Measurements from ENCODE around the gene COL5A3.

Gene COL5A3

GRCh38 chr19:10006752-10007323 is 3.5 kb downstream of the COL5A3 start:
- no peak for ATAC-seq (replicated peaks)
- peak overlapping the region in 1 of 2 donors; percentile 39 for H3K27ac Mint-ChIP-seq
- peak overlapping the region; percentile 63 to 74 for H3K4me3 Mint-ChIP-seq
- peaks cover 9% of the 10 kb centered on the region for H3K36me3 Mint-ChIP-seq (ENCODE audit: insufficient read depth)
- H3K4me1 Mint-ChIP-seq (ENCODE audit: low read depth in 2 of 2) = peaks cover 37 to 38% of the 10 kb centered on the region in 2 donors
- peaks cover 76 to 95% of the 10 kb centered on the region in 2 donors for H3K27me3 Mint-ChIP-seq
- no peak for DNase-seq
- peaks cover 0 to 2% of the 10 kb centered on the region in 2 donors for H3K9me3 Mint-ChIP-seq

DNA sequence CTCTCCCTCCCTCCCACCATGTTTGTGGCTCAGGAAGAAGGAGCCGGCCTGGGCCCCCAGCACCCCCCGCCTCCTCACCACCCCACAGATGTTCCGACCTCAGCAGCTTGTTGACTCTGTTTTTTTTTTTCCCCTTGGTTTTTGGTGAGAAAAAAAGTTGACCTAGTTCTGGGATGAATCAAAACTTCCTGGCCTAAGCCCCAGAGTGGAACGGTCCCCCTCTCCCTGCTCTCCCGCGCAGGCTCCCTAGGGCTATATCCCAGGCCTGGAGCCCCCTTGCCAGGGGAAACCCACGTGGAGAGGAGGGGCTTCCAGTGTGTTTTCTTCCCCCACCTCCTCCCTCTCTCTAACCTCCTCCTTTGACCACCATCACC is 4.0 kb downstream of the COL5A3 start:
- Mint-ChIP-seq H3K27ac (peak overlapping the region in 1 of 2 donors; percentile 39), H3K4me1 (ENCODE audit: low read depth in 2 of 2) (peaks cover 38 to 41% of the 10 kb centered on the region in 2 donors), H3K27me3 (peaks cover 78 to 93% of the 10 kb centered on the region in 2 donors), H3K4me3 (peak overlapping the region; percentile 63 to 74), H3K36me3 (ENCODE audit: insufficient read depth) (peaks cover 9% of the 10 kb centered on the region), H3K9me3 (peaks cover 0 to 2% of the 10 kb centered on the region in 2 donors)
- peak in 2 of 3 experiments; percentile 7 to 12 for DNase-seq
- ATAC-seq (replicated peaks) = peak; percentile 43

DNA sequence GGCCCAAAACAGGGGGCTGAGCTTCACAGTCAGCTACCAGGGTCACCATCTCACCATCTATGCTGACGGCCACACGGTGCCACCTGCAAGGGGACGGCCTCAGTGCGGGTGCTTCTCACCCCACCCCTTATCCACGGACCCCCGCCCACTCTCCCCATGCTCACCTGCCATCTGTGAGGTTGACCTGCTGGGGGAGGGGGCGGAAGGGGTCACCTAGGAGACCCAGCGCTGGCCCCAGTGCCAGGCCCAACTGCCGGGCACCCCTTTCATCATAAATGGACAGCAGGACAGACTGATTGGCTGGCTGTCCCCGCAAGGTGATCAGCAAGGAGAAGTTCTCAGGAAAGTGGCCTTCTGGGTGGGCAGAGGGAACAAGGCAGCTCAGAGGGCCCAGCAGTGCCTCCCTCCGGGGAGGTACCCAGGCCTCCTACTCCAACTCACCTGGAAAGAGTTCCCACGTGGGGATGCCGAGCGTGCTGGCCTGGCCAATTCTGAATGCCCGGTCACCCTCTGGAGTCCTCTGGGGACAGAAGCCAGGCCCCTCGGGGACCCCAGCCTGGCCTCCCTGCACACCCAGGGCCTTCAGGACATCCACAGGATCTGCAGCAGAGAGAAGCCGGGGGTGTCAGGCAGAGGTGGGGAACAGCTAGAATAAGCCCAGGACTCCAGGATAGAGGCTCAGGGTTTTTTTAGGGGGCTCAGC is 4.5 kb downstream of the COL5A3 start:
- H3K27ac Mint-ChIP-seq = peak overlapping the region in 1 of 2 donors; percentile 39
- H3K4me3 Mint-ChIP-seq = peak overlapping the region; percentile 63 to 74
- peaks cover 38 to 41% of the 10 kb centered on the region in 2 donors for H3K4me1 Mint-ChIP-seq (ENCODE audit: low read depth in 2 of 2)
- peaks cover 0 to 2% of the 10 kb centered on the region in 2 donors for H3K9me3 Mint-ChIP-seq
- ATAC-seq (replicated peaks) = no peak
- peaks cover 73 to 88% of the 10 kb centered on the region in 2 donors for H3K27me3 Mint-ChIP-seq
- DNase-seq = no peak
- H3K36me3 Mint-ChIP-seq (ENCODE audit: insufficient read depth) = peaks cover 9% of the 10 kb centered on the region

GRCh38 chr19:10004617-10005016 is 5.7 kb downstream of the COL5A3 start:
- no peak for ATAC-seq (replicated peaks)
- no peak for DNase-seq
- Mint-ChIP-seq H3K9me3 (peaks cover 0 to 2% of the 10 kb centered on the region in 2 donors), H3K27me3 (peaks cover 78 to 88% of the 10 kb centered on the region in 2 donors), H3K27ac (no peak overlapping the region), H3K36me3 (ENCODE audit: insufficient read depth) (peaks cover 19% of the 10 kb centered on the region), H3K4me1 (ENCODE audit: low read depth in 2 of 2) (peaks cover 40 to 41% of the 10 kb centered on the region in 2 donors), H3K4me3 (peak overlapping the region in 1 of 2 donors; percentile 74)

DNA sequence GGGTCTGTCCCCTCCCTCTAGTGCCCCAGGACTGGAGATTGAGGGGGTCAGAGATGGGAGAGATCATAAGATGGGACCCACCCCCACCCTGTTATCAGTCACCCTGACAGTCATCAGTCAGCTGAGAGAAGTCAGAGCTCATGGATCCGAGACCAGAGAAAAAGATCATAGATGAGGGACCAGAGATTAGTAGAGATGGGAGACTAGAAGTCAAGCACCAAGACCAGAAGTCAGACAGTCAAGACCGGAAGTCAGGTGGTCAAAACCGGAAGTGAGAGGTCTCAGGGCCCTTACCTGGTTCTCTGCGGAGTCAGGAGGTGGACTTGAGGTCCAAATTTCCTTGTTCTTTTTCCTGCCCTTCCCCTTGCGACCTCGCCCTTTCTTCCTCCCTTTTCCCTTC is 7.0 kb downstream of the COL5A3 start:
- Mint-ChIP-seq H3K27me3 (peaks cover 74 to 79% of the 10 kb centered on the region in 2 donors), H3K9me3 (no peaks in the 10 kb centered on the region), H3K4me3 (peak overlapping the region in 1 of 2 donors; percentile 74), H3K4me1 (ENCODE audit: low read depth in 2 of 2) (peaks cover 34% of the 10 kb centered on the region in 2 donors), H3K27ac (no peak overlapping the region), H3K36me3 (ENCODE audit: insufficient read depth) (peaks cover 18% of the 10 kb centered on the region)
- ATAC-seq (replicated peaks) (no peak), DNase-seq (no peak)

DNA sequence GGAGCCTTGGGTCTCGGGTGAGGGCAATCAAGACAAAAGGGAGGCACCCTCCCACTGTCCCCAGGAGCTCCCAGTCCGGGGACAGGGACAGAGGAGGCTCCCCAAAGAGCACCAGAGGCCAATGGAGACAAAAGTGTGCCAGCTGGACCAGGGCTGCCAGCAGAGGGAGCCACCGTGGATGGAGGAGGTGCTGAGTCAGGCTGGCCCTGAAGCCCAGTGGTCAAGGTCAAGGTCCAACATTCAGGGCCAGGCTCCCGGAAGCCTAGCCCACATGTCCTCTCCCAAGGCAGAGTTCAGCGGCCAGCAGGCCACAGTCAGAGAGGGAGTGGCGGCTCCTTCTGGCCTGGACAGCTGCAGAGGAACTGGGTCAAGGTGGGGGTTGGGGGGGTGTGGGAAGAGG is 8.4 kb downstream of the COL5A3 start:
- peaks cover 17% of the 10 kb centered on the region for H3K36me3 Mint-ChIP-seq (ENCODE audit: insufficient read depth)
- peaks cover 23 to 25% of the 10 kb centered on the region in 2 donors for H3K4me1 Mint-ChIP-seq (ENCODE audit: low read depth in 2 of 2)
- no peak overlapping the region for H3K27ac Mint-ChIP-seq
- peaks cover 60 to 72% of the 10 kb centered on the region in 2 donors for H3K27me3 Mint-ChIP-seq
- no peaks in the 10 kb centered on the region for H3K9me3 Mint-ChIP-seq
- ATAC-seq (replicated peaks) = no peak
- no peak overlapping the region for H3K4me3 Mint-ChIP-seq
- DNase-seq = no peak

GRCh38 chr19:10000171-10000826 is 10.0 kb downstream of the COL5A3 start:
- H3K27ac Mint-ChIP-seq = no peak overlapping the region

DNA sequence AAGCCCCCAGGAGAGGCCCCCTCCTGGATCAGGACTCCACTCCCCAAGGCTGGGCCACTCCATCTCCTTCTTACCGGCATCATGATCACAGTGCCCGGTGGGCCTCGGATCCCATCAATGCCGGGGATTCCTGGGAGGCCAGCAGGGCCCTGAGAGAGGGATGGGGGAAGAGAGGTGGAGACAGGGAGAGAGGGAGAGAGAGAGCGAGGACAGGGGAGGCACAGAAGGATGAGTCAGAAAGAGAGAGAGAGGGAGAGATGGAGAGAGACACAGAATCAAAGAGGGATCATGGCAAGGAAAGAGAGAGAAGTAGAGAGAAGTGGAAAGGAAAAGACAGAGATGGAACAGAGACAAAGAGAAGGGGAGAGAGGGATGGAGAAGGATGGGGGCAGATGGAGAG is 13.8 kb downstream of the COL5A3 start:
- DNase-seq = no peak
- peaks cover 3 to 8% of the 10 kb centered on the region in 2 donors for H3K4me1 Mint-ChIP-seq (ENCODE audit: low read depth in 2 of 2)
- H3K27ac Mint-ChIP-seq = no peak overlapping the region
- H3K36me3 Mint-ChIP-seq (ENCODE audit: insufficient read depth) = peaks cover 34% of the 10 kb centered on the region
- peaks cover 31 to 34% of the 10 kb centered on the region in 2 donors for H3K27me3 Mint-ChIP-seq
- ATAC-seq (replicated peaks) = no peak
- H3K4me3 Mint-ChIP-seq = no peak overlapping the region
- no peaks in the 10 kb centered on the region for H3K9me3 Mint-ChIP-seq

More at GRCh38 chr19:10000171-10000826, 10.0 kb downstream of the COL5A3 start:
- peaks cover 44 to 56% of the 10 kb centered on the region in 2 donors for H3K27me3 Mint-ChIP-seq
- peaks cover 8 to 16% of the 10 kb centered on the region in 2 donors for H3K4me1 Mint-ChIP-seq (ENCODE audit: low read depth in 2 of 2)
- DNase-seq = peak; percentile 48 to 57 (median 55)
- no peak overlapping the region for H3K4me3 Mint-ChIP-seq
- H3K36me3 Mint-ChIP-seq (ENCODE audit: insufficient read depth) = peaks cover 20% of the 10 kb centered on the region
- ATAC-seq (replicated peaks) = peak; percentile 45
- H3K9me3 Mint-ChIP-seq = no peaks in the 10 kb centered on the region

DNA sequence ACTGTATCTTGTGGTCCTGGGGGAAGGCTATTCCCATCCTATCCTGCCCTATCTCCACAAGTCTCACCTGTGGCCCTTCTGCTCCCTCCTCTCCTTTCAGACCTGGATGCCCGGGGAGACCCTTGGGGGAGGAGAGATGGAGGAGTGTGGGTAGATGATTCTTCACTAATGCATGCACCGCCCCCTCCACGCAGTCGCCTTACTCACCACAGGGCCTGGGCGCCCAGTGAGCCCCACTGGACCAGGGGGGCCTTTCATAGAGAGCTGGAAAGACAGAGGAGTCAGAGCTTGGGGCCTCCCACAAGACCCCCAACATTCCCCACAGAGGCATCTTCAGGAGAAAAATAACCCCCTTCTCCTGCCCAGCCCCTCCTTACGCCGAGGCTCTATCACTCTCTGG is 14.3 kb downstream of the COL5A3 start:
- Mint-ChIP-seq H3K36me3 (ENCODE audit: insufficient read depth) (peaks cover 36% of the 10 kb centered on the region), H3K27me3 (peaks cover 34 to 39% of the 10 kb centered on the region in 2 donors), H3K27ac (no peak overlapping the region), H3K9me3 (no peaks in the 10 kb centered on the region), H3K4me3 (no peak overlapping the region), H3K4me1 (ENCODE audit: low read depth in 2 of 2) (peaks cover 1 to 8% of the 10 kb centered on the region in 2 donors)
- ATAC-seq (replicated peaks) = no peak
- DNase-seq = no peak

DNA sequence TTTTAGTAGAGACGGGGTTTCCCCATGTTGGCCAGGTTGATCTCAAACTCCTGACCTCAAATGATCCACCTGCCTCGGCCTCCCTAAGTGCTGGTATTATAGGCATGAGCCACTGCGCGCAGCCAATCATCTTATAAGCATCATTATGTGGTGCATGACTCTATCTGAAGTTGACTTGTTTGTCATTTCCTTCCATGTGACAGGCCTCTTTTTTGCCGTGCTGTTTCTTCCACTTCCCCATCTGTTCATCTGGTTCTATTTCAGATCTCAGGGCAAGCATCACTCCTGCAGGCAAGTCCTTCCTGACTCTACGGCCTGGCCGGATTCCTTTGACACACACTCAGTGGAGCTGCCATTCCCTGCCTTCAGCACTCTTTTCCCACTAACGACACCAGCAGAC is 15.2 kb downstream of the COL5A3 start:
- Mint-ChIP-seq H3K4me3 (no peak overlapping the region), H3K36me3 (ENCODE audit: insufficient read depth) (peaks cover 30% of the 10 kb centered on the region)
- no peak for ATAC-seq (replicated peaks)

DNA sequence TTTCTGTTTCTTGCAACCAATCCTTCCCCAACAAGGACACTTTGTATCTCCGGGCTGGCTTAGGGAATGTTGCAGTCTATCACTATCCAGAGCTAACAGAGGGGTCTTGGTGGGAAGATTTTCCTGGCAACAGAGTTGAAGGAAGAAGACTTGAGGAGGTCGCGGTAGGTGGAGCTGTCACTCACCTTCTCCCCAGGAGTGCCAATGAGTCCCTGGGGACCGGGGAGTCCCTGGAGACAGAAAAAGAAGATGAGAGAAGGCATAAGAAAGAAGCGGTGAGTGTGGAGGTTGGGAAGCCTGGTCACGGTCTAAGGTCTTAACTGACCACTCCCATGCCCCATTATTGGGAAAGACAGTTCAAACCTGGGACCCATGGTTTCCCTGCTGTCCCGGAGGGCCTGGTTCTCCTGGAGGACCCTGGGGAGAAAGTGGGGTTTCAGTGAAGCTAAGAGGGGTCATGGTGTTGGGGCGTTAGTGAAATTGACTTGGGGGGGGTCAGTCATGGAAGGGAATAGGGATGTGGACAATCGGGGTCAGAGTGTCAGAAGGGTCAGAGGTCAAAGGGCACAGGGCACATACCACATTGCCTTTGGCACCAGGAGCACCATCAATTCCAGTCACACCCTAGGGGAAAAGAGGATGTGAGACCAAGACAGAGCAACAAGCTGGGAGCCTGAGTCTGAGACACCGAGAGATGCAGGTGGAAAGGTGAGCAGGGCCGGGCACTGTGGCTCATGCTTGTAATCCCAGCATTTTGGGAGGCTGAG is 18.7 kb downstream of the COL5A3 start:
- Mint-ChIP-seq H3K27me3 (peaks cover 22 to 32% of the 10 kb centered on the region in 2 donors), H3K4me1 (ENCODE audit: low read depth in 2 of 2) (no peaks in the 10 kb centered on the region)
- no peak for DNase-seq

More for the DNA sequence above, 15.2 kb downstream of the COL5A3 start:
- Mint-ChIP-seq H3K27ac (no peak overlapping the region), H3K27me3 (peaks cover 32 to 37% of the 10 kb centered on the region in 2 donors), H3K9me3 (no peaks in the 10 kb centered on the region), H3K4me1 (ENCODE audit: low read depth in 2 of 2) (peaks cover 0 to 3% of the 10 kb centered on the region in 2 donors)
- no peak for DNase-seq

DNA sequence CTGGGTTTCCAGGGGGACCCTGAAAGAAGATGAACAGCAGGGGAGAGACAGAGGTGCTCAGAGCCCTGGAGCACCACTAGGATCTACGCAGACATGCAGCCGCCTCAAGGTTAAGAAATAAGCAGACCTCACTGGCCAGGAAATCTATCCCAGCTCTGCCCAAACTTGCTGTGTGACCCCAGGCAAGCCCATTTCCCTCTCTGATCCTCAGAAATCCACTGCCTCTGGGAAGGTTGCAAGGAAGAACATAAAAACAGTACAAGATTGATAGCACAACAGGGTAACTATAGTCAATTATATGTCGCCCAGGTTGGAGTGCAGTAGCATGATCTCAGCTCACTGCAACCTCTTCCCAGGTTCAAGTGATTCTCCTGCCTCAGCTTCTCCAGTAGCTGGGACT is 20.8 kb downstream of the COL5A3 start:
- DNase-seq (no peak), ATAC-seq (replicated peaks) (no peak)
- Mint-ChIP-seq H3K4me1 (ENCODE audit: low read depth in 2 of 2) (no peaks in the 10 kb centered on the region), H3K27ac (no peak overlapping the region), H3K9me3 (no peaks in the 10 kb centered on the region), H3K36me3 (ENCODE audit: insufficient read depth) (peaks cover 46% of the 10 kb centered on the region), H3K27me3 (peaks cover 28 to 32% of the 10 kb centered on the region in 2 donors), H3K4me3 (no peak overlapping the region)

More for the DNA sequence above, 18.7 kb downstream of the COL5A3 start:
- no peak for ATAC-seq (replicated peaks)
- Mint-ChIP-seq H3K4me3 (no peak overlapping the region), H3K36me3 (ENCODE audit: insufficient read depth) (peaks cover 35% of the 10 kb centered on the region), H3K9me3 (no peaks in the 10 kb centered on the region), H3K27ac (no peak overlapping the region)

GRCh38 chr19:9986787-9987281 is 23.5 kb downstream of the COL5A3 start:
- ATAC-seq (replicated peaks) (no peak), DNase-seq (no peak)
- H3K27ac Mint-ChIP-seq = peak overlapping the region in 1 of 2 donors; percentile 64
- no peaks in the 10 kb centered on the region for H3K9me3 Mint-ChIP-seq
- no peak overlapping the region for H3K4me3 Mint-ChIP-seq
- H3K27me3 Mint-ChIP-seq = peaks cover 18 to 31% of the 10 kb centered on the region in 2 donors
- H3K4me1 Mint-ChIP-seq (ENCODE audit: low read depth in 2 of 2) = no peaks in the 10 kb centered on the region
- H3K36me3 Mint-ChIP-seq (ENCODE audit: insufficient read depth) = peaks cover 54% of the 10 kb centered on the region

Data from effector memory CD8-positive, alpha-beta T cell (primary cell).